HG02981 (cell line): ENCODE results near the gene SUSD1.

Experiments used
- ATAC-seq: cut with Tn5 transposase; IDR thresholded peaks from one replicate; pipeline ENCODE4 v1.9.1; 2021; ENCODE audit warnings: mild to moderate bottlenecking, moderate library complexity; ENCODE audit not compliant: unreplicated experiment

The SUSD1 gene

DNA sequence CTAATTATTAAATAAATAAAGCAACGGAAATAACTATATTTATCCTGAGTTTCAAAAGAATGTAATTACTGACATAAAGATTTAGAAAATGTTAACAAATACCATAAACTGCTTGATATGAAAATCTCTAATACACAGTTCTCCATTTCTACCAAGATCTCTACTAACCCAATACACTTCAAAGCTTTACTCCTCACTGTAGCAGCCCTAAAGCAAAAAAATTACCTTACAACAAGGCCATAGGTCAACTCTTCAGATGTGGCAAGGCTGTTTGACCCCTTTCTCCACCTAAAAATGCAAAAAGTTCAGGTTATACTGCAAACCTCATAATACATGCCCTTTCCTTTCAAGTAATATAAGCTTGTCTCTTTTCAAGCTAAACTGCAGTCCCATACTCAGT, 181.8 kb downstream of the SUSD1 start:
- no peak for ATAC-seq

DNA sequence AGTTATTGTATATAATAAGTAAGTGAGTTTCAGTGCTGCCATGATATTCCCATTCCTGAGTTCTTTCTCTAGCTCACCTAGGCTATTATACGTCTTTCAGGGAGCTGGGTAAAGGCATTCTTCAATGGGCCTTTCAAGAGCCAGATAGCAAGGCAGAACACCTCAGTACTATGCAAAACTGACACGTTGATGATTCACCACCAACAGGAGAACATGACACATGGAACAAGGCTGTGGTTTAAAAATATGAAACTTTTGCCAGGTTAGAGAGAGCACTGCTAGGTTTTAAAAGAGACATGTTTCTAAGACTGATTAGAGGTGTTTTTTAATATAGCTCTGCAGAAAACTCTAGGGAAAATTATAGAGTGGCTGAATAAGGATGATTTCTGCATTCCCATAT, 182.6 kb downstream of the SUSD1 start:
- peak; percentile 88 for ATAC-seq

DNA sequence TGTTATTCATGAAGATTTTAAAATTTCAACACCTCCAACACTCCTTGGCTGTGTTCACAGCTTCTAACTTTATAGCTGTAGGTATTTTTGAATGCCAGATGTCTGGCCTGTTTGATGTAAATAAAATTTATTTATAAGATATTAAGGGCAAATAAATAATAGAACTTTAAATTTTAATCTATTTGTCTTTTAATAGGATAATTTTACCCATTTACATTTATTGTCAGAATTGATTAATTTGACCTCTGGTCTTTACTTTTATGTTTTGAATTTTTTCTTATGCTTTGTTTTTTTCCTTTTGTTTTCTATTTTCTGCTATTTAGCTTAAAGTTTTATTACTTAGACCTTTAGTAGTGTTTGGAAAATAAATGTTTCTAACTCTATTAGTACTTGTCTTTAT, 183.9 kb downstream of the SUSD1 start:
- no peak for ATAC-seq
